CD4-positive, alpha-beta T cell (primary cell): ENCODE results near the gene PRKACG. TPM values are rescaled to one million over a fixed set of nuclear protein-coding genes. Genes with fewer than 3 reads are reported as not detected.
A peak's percentile ranks its signal among the peaks of the same experiment; 100 is the strongest.

Source experiments
- ATAC-seq: fragments of 200-7000 bp; cut with Tn5 transposase; one replicate; pipeline ENCODE4 v1.10.0; 2022; ENCODE audit warnings: mild to moderate bottlenecking; ENCODE audit not compliant: poor library complexity
- CTCF ChIA-PET: fragments of 350-600 bp; sonication (Branson Sonifier 250); formaldehyde crosslinking; loops from one replicate; lab custom pipeline; 2021; ENCODE audit warnings: antibody characterized with exemption, inconsistent platforms; lab: Charles Lee
- POLR2A ChIA-PET: fragments of 350-600 bp; sonication (Branson Sonifier 250); formaldehyde crosslinking; loops from one replicate; lab custom pipeline; 2021; ENCODE audit warnings: antibody characterized with exemption, inconsistent platforms; lab: Charles Lee
- DNase-seq, 14 experiments: peaks; one replicate each; pipeline ENCODE4 v3.0.0-alpha.2; 2013 to 2020; ENCODE audit warnings: mixed read lengths in 2 of 14
- H3K27ac ChIP-seq, 2 donors: one replicate each; pipeline versions ENCODE4 v1.5.1 to v1.7.0; 2013; ENCODE audit warnings: low read length in 2 of 2, low read depth in 1 of 2, mild to moderate bottlenecking in 1 of 2
- H3K27me3 ChIP-seq, 2 experiments: 1 replicate in 1 of 2; 2 replicates in 1 of 2; pipeline versions ENCODE4 v1.6.1 to v1.7.0; 2013; ENCODE audit warnings: low read length in 2 of 2, control low read depth in 1 of 2, mild to moderate bottlenecking in 1 of 2, moderate library complexity in 1 of 2; ENCODE audit not compliant: insufficient read depth in 2 of 2, control insufficient read depth in 1 of 2
- H3K36me3 ChIP-seq: one replicate; pipeline ENCODE4 v1.6.1; 2013; ENCODE audit warnings: low read length, control low read depth; ENCODE audit not compliant: insufficient read depth
- H3K4me1 ChIP-seq: one replicate; pipeline ENCODE4 v1.6.1; 2013; ENCODE audit warnings: low read length, control low read depth; ENCODE audit not compliant: insufficient read depth
- H3K4me3 ChIP-seq: one replicate; pipeline ENCODE4 v1.5.1; 2013; ENCODE audit warnings: mild to moderate bottlenecking, low read length, moderate library complexity
- H3K9me3 ChIP-seq, 2 experiments: 1 replicate in 1 of 2; 2 replicates in 1 of 2; pipeline versions ENCODE4 v1.6.1 to v1.7.0; 2013; ENCODE audit warnings: low read length in 2 of 2, mild to moderate bottlenecking in 2 of 2, control low read depth in 1 of 2, moderate library complexity in 1 of 2; ENCODE audit not compliant: control insufficient read depth in 1 of 2, insufficient read depth in 1 of 2
- H3K27ac Mint-ChIP-seq: one replicate; pipeline ENCODE4 v1.8.0; 2020; ENCODE audit warnings: mixed read lengths
- H3K27me3 Mint-ChIP-seq: one replicate; pipeline ENCODE4 v1.8.0; 2021; ENCODE audit warnings: mixed read lengths
- H3K36me3 Mint-ChIP-seq: one replicate; pipeline ENCODE4 v1.8.0; 2021; ENCODE audit warnings: low read depth, mixed read lengths
- H3K4me1 Mint-ChIP-seq: one replicate; pipeline ENCODE4 v1.8.0; 2021; ENCODE audit warnings: low read depth, mixed read lengths
- H3K4me3 Mint-ChIP-seq: one replicate; pipeline ENCODE4 v1.8.0; 2020; ENCODE audit warnings: mild to moderate bottlenecking, mixed read lengths
- H3K9me3 Mint-ChIP-seq: one replicate; pipeline ENCODE4 v1.8.0; 2020; ENCODE audit warnings: mixed read lengths
- CTCF ChIP-seq: fragments of 200-600 bp; IDR thresholded peaks from one replicate; pipeline ENCODE4 v1.8.0; 2022; ENCODE audit warnings: antibody characterized with exemption, mild to moderate bottlenecking
- intact Hi-C, 2 experiments: fragments of 100-400 bp; cut with DNase I in 1 of 2; cut with micrococcal nuclease in 1 of 2; formaldehyde crosslinking; loops; one replicate each; pipeline versions ENCODE4 v1.15.1 to v1.9.0; 2023 to 2025; cut with DNase I, micrococcal nuclease
- total RNA-seq, 174 experiments: library from RNA in 2 of 174; stranded (reverse) in 2 of 174; gene quantifications; one replicate each; pipeline ENCODE4 v1.2.3 and lab custom pipeline; 2021 to 2026

PRKACG gene
- total RNA-seq, 2 experiments from 2014 or later, result not detected

GRCh38 chr9:69016191-69017096 is 2.5 kb upstream of the PRKACG start:
- Histone ChIP-seq H3K4me1 (peaks cover 34% of the 10 kb centered on the region), H3K36me3 (no peaks in the 10 kb centered on the region), H3K9me3 (peaks cover 0 to 7% of the 10 kb centered on the region in 2 experiments), H3K27ac (no peak overlapping the region), H3K27me3 (peaks cover 0 to 10% of the 10 kb centered on the region in 2 experiments), H3K4me3 (no peak overlapping the region)
- POLR2A ChIA-PET, result no interaction called here
- peaks cover 15% of the 10 kb centered on the region for H3K27me3 Mint-ChIP-seq
- no peaks in the 10 kb centered on the region for H3K36me3 Mint-ChIP-seq
- H3K4me3 Mint-ChIP-seq, result no peak overlapping the region
- intact Hi-C loops, result no loop called here
- TF ChIP-seq CTCF, result no peak
- CTCF ChIA-PET, result no interaction called here
- H3K4me1 Mint-ChIP-seq, result peaks cover 42% of the 10 kb centered on the region
- no peak for DNase-seq
- no peak for ATAC-seq
- no peaks in the 10 kb centered on the region for H3K9me3 Mint-ChIP-seq
- H3K27ac Mint-ChIP-seq, result no peak overlapping the region

GRCh38 chr9:69013382-69013727 is 558 bp downstream of the PRKACG start:
- H3K27ac Mint-ChIP-seq, result no peak overlapping the region
- ChIA-PET POLR2A (no interaction called here), CTCF (no interaction called here)
- DNase-seq (no peak), ATAC-seq (no peak)
- no peaks in the 10 kb centered on the region for H3K9me3 Mint-ChIP-seq
- H3K4me3 Mint-ChIP-seq, result no peak overlapping the region
- Histone ChIP-seq H3K27me3 (peaks cover 0 to 10% of the 10 kb centered on the region in 2 experiments), H3K4me3 (no peak overlapping the region), H3K36me3 (no peaks in the 10 kb centered on the region), H3K4me1 (peaks cover 11% of the 10 kb centered on the region), H3K27ac (no peak overlapping the region), H3K9me3 (peaks cover 0 to 7% of the 10 kb centered on the region in 2 experiments)
- no peak for TF ChIP-seq CTCF
- peaks cover 19% of the 10 kb centered on the region for H3K27me3 Mint-ChIP-seq
- H3K4me1 Mint-ChIP-seq, result peaks cover 14% of the 10 kb centered on the region
- intact Hi-C loops, result no loop called here
- H3K36me3 Mint-ChIP-seq, result no peaks in the 10 kb centered on the region

GRCh38 chr9:69012696-69013381 is 1.1 kb downstream of the PRKACG start:
- peaks cover 10% of the 10 kb centered on the region for H3K4me1 ChIP-seq
- CTCF ChIA-PET, result interaction anchor here (1.1 kb wide), 1 partner anchor 22 kb away, joined by 6 read pairs; the partner anchor contains the start of gene FXN
- H3K27ac ChIP-seq, result no peak overlapping the region
- intact Hi-C loops, result no loop called here
- no peaks in the 10 kb centered on the region for H3K36me3 Mint-ChIP-seq
- no peak for TF ChIP-seq CTCF
- H3K4me1 Mint-ChIP-seq, result peaks cover 8% of the 10 kb centered on the region
- H3K27ac Mint-ChIP-seq, result no peak overlapping the region
- H3K27me3 ChIP-seq, result peaks cover 0 to 10% of the 10 kb centered on the region in 2 experiments
- no peak overlapping the region for H3K4me3 ChIP-seq
- H3K27me3 Mint-ChIP-seq, result peaks cover 19% of the 10 kb centered on the region
- DNase-seq (peak in 1 of 14 experiments; percentile 31), ATAC-seq (no peak)
- no peaks in the 10 kb centered on the region for H3K36me3 ChIP-seq
- H3K9me3 ChIP-seq, result peaks cover 0 to 7% of the 10 kb centered on the region in 2 experiments
- no peaks in the 10 kb centered on the region for H3K9me3 Mint-ChIP-seq
- POLR2A ChIA-PET, result no interaction called here
- no peak overlapping the region for H3K4me3 Mint-ChIP-seq
